Subcutaneous adipose tissue (tissue), 4 donors: Measurements from ENCODE around the gene IKZF1. TPM values are rescaled to one million over a fixed set of nuclear protein-coding genes. Genes with fewer than 3 reads are reported as not detected.

Source experiments
- total RNA-seq, 4 donors: library from RNA; depleted of rRNA; stranded (reverse); fragments of >200 nt; gene quantifications; one replicate each; pipeline ENCODE4 v1.1.0, GENCODE V29; 2016
- TF ChIP-seq, protein P1 (sequence below): fragments of 450-650 bp; IDR thresholded peaks from one replicate; pipeline ENCODE4 v1.5.1; 2016; ENCODE audit warnings: low read depth, mild to moderate bottlenecking, control low read depth, antibody characterized with exemption, moderate library complexity

The IKZF1 gene
- total RNA-seq, 4 donors from 2014 or later = 10.0 to 49.3 (median 21.7) TPM

DNA sequence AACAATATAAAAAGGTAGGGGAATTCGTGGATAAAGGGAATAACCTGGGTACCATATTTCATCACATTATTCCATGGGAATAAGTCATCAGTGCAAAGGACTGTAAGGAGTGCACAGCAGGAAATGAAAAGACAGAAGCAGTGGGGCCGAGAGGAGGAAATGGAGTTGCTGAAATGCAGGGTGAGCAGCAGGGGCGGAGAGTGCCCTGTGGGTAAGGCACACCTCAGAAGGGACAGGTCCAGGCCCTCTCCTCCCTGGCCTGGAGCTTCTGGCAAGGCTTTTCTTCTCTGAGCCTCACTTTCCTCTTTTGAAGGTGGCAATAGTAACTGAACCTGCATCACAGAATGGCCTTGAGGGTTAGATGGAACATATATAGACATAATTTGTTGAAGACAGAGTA is 26.2 kb downstream of the IKZF1 start:
- TF ChIP-seq, protein P1, sequence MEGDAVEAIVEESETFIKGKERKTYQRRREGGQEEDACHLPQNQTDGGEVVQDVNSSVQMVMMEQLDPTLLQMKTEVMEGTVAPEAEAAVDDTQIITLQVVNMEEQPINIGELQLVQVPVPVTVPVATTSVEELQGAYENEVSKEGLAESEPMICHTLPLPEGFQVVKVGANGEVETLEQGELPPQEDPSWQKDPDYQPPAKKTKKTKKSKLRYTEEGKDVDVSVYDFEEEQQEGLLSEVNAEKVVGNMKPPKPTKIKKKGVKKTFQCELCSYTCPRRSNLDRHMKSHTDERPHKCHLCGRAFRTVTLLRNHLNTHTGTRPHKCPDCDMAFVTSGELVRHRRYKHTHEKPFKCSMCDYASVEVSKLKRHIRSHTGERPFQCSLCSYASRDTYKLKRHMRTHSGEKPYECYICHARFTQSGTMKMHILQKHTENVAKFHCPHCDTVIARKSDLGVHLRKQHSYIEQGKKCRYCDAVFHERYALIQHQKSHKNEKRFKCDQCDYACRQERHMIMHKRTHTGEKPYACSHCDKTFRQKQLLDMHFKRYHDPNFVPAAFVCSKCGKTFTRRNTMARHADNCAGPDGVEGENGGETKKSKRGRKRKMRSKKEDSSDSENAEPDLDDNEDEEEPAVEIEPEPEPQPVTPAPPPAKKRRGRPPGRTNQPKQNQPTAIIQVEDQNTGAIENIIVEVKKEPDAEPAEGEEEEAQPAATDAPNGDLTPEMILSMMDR = no peak

- TF ChIP-seq, protein P1 = no peak
These were observed 27.2 kb downstream of the IKZF1 start for GRCh38 chr7:50331564-50332208.

- TF ChIP-seq, protein P1 = no peak
These were observed 28.0 kb downstream of the IKZF1 start for GRCh38 chr7:50332241-50333165.

DNA sequence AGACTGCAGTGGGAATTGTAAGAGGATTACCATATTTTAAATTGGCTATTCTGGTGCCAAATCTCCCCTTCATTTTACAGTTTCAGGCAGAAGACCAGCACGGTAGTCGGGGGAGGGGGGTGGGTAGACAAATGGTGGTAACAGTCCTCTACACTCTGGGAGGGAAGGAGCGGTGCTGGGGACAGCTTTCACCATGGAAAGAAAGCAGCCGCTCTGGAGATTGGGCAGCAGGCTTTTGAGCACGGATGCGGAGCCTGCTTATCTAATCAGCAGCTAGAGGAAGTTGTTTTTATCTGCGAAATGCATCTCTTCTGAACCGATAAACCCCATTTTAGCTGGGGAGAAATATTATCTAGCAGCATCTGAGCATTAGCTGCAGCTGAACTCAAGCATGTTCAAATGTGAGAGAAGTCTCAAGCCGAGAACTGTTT is 28.7 kb downstream of the IKZF1 start:
- TF ChIP-seq, protein P1 = no peak

- TF ChIP-seq, protein P1 = no peak
These were observed 30.0 kb downstream of the IKZF1 start for GRCh38 chr7:50334341-50334994.

DNA sequence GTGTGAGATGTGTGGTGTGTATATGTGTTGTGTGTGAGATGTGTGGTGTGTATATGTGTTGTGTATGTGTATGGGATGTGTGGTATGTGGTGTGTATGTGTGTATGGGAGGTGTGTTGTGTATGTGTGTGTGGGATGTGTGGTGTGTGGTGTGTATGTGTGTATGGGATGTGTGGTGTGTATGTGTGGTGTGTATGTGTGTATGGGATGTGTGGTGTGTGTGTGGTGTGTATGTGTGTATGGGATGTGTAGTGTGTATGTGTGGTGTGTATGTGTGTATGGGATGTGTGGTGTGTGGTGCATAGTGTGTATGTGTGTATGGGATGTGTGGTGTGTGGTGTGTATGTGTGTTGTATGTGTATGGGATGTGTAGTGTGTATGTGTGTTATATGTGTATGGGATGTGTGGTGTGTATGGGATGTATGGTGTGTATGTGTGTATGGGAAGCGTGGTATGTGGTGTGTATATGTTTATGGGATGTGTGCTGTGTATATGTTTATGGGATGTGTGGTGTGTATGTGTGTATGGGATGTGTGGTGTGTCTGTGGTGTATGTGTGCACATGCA is 30.8 kb downstream of the IKZF1 start:
- TF ChIP-seq, protein P1 = no peak
